Tibial nerve (tissue), 4 donors: Measurements from ENCODE around the gene LMX1B. TPM values are rescaled to one million over a fixed set of nuclear protein-coding genes. Genes with fewer than 3 reads are reported as not detected.

Source experiments
- DNase-seq, 2 donors: peaks; one replicate each; pipeline ENCODE4 v3.0.0-alpha.2; 2019; ENCODE audit warnings: low spot score in 2 of 2
- H3K27ac ChIP-seq, 4 donors: fragments of 200-600 bp; sonication (generic) in 3 of 4; one replicate each; pipeline ENCODE4 v1.5.1; 2017 to 2019; ENCODE audit warnings: mild to moderate bottlenecking in 1 of 4
- H3K27me3 ChIP-seq, 2 donors: fragments of 200-600 bp; sonication (generic) in 1 of 2; one replicate each; pipeline versions ENCODE4 v1.5.1 to v1.6.0; 2017 to 2019
- H3K36me3 ChIP-seq, 3 donors: fragments of 200-600 bp; sonication (generic); one replicate each; pipeline ENCODE4 v1.5.1; 2018 to 2019
- H3K4me1 ChIP-seq, 4 donors: fragments of 200-600 bp; sonication (generic) in 3 of 4; one replicate each; pipeline ENCODE4 v1.5.1; 2017 to 2019
- H3K4me3 ChIP-seq, 4 donors: fragments of 200-600 bp; sonication (generic) in 3 of 4; one replicate each; pipeline ENCODE4 v1.5.1; 2017 to 2019; ENCODE audit warnings: mild to moderate bottlenecking in 1 of 4, moderate library complexity in 1 of 4
- H3K9me3 ChIP-seq, 4 donors: fragments of 200-600 bp; sonication (generic) in 3 of 4; one replicate each; pipeline ENCODE4 v1.5.1; 2017 to 2019
- CTCF ChIP-seq, 5 experiments: fragments of 200-600 bp in 3 of 5; fragments of 450-650 bp in 2 of 5; sonication (generic) in 3 of 5; IDR thresholded peaks; one replicate each; pipeline ENCODE4 v1.5.1; 2016 to 2019; ENCODE audit warnings: antibody characterized with exemption in 5 of 5, mild to moderate bottlenecking in 3 of 5, moderate library complexity in 2 of 5
- EP300 ChIP-seq, 2 donors: sonication (generic); formaldehyde crosslinking; IDR thresholded peaks; one replicate each; pipeline ENCODE4 v1.6.1; 2017; ENCODE audit warnings: antibody characterized with exemption in 2 of 2, mild to moderate bottlenecking in 1 of 2
- POLR2A ChIP-seq, 2 donors: fragments of 450-650 bp; IDR thresholded peaks; one replicate each; pipeline ENCODE4 v1.6.1; 2017; ENCODE audit warnings: antibody characterized with exemption in 2 of 2, mild to moderate bottlenecking in 2 of 2, moderate library complexity in 2 of 2
- WGBS, 2 donors: methylation state at CpG; one replicate each; pipeline ENCODE4 v1.1.5; 2018; 5-methylcytosine and 5-hydroxymethylcytosine counted together
- total RNA-seq, 4 donors: library from RNA; depleted of rRNA; stranded (reverse); fragments of >200 nt; gene quantifications; one replicate each; pipeline ENCODE4 v1.1.0, GENCODE V29; 2016

LMX1B gene
- total RNA-seq, 4 donors from 2014 or later: 0.60 to 1.5 (median 0.78) TPM; not detected in 1

DNA sequence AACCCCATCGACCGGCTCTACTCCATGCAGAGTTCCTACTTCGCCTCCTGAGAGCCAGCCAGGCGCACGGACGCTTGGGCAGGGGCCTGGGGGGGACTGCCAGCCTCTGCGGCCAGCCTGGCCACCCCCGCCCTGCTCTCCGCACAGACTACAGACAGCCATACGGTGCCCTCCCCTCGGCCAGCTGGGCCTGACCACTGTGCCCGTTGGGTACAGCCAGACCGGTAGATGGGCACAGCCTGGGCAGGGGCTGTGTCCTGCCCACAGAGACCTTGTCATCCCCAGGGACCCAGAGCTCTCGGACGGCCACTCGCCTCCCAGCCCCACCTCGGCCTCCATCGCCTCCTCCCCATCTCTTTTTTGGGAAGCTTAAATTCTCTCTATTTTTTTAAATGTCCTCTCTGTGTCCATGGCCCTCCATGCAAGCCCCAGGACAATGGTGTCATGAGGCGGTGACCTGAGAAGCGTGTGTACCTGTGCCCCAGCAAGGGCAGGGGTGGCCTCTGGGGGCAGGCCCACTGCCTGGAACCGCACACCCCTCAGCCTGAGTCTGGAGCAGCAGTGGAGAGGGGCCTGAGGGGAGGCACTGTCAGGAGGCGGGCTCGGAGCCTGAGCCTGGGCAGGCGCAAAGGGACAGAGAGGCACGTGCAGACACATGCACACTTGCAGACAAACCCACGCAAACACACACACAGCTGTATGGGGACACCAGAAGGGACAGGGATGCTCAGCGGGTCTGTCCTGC is 82.8 kb downstream of the LMX1B start:
- H3K27me3 ChIP-seq: peaks cover 0 to 10% of the 10 kb centered on the region in 2 donors
- WGBS, 2 donors: 80 to 81% methylated on average over 26 to 27 of the region's 27 CpGs
- H3K9me3 ChIP-seq: no peaks in the 10 kb centered on the region
- H3K4me1 ChIP-seq: no peaks in the 10 kb centered on the region
- DNase-seq: no peak
- H3K4me3 ChIP-seq: no peak overlapping the region
- TF ChIP-seq POLR2A (IDR thresholded peaks at IDR 0.05) (no peak), CTCF (IDR thresholded peaks at IDR 0.05) (no peak), EP300 (IDR thresholded peaks at IDR 0.05) (no peak)
- no peaks in the 10 kb centered on the region for H3K36me3 ChIP-seq
- no peak overlapping the region for H3K27ac ChIP-seq

- no peak overlapping the region for H3K4me3 ChIP-seq
- WGBS, 2 donors: 88 to 93% methylated on average over 3 of the region's 3 CpGs
- peaks cover 0 to 17% of the 10 kb centered on the region in 2 donors for H3K27me3 ChIP-seq
- H3K36me3 ChIP-seq: no peaks in the 10 kb centered on the region
- no peaks in the 10 kb centered on the region for H3K9me3 ChIP-seq
- no peak for DNase-seq
- H3K4me1 ChIP-seq: no peaks in the 10 kb centered on the region
- TF ChIP-seq EP300 (IDR thresholded peaks at IDR 0.05) (no peak), CTCF (IDR thresholded peaks at IDR 0.05) (no peak), POLR2A (IDR thresholded peaks at IDR 0.05) (no peak)
- no peak overlapping the region for H3K27ac ChIP-seq
These were observed 83.6 kb downstream of the LMX1B start for GRCh38 chr9:126697330-126697729.

DNA sequence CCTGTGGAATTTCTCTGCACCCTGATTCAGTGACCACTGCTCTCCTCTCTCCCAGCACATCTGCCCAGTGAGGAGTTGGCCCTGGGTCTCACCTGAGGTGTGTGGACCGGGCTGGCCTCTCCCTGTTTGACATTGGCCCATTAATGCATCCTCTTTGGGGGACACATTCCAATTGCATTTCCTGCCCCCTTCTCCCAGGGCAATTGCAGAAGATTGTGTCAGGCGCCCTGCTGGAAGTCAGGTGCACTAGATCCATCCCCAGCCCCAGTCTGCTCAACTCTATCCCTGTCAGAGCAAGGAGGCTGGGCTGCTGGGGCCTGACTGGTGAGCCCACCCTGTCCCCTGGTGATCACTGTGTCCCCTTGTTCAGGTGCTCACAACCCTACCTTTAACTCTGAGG is 84.5 kb downstream of the LMX1B start:
- TF ChIP-seq POLR2A (IDR thresholded peaks at IDR 0.05): no peak
- TF ChIP-seq CTCF (IDR thresholded peaks at IDR 0.05): no peak
- TF ChIP-seq EP300 (IDR thresholded peaks at IDR 0.05): no peak
- Histone ChIP-seq H3K4me1 (no peaks in the 10 kb centered on the region), H3K27ac (no peak overlapping the region), H3K36me3 (no peaks in the 10 kb centered on the region), H3K9me3 (no peaks in the 10 kb centered on the region), H3K4me3 (no peak overlapping the region), H3K27me3 (peaks cover 0 to 26% of the 10 kb centered on the region in 2 donors)
- no peak for DNase-seq
- WGBS, 2 donors: 88 to 89% methylated on average over 2 of the region's 2 CpGs

DNA sequence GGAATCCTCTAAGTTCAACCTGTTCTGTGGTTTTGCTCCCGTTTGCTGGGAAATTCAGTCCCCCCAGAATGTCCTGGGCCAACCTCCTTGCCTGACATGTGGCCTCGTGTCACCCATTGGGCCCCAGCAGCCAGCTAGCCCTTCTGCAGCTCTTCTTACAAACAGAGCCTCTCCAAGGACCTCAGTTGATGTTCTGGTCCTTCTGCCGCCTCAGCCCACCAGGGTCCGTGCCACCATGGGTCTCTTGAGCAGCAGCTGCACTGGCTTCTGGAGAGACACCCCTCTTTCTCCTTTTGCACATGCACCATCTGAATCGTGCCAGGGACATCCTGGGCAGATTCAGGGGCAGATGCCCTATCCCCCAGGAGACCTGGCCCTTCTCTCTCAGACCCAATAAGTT is 85.0 kb downstream of the LMX1B start:
- no peaks in the 10 kb centered on the region for H3K4me1 ChIP-seq
- H3K27ac ChIP-seq: no peak overlapping the region
- DNase-seq: no peak
- H3K36me3 ChIP-seq: no peaks in the 10 kb centered on the region
- no peak for TF ChIP-seq EP300 (IDR thresholded peaks at IDR 0.05)
- TF ChIP-seq CTCF (IDR thresholded peaks at IDR 0.05): no peak
- TF ChIP-seq POLR2A (IDR thresholded peaks at IDR 0.05): no peak
- H3K9me3 ChIP-seq: no peaks in the 10 kb centered on the region
- 67 to 77% methylated on average over 5 of the region's 5 CpGs for WGBS, 2 donors
- peaks cover 0 to 31% of the 10 kb centered on the region in 2 donors for H3K27me3 ChIP-seq
- H3K4me3 ChIP-seq: no peak overlapping the region

GRCh38 chr9:126699401-126699881 is 85.7 kb downstream of the LMX1B start:
- Histone ChIP-seq H3K4me1 (peaks cover 0 to under 1% (median 0%) of the 10 kb centered on the region in 4 donors), H3K27me3 (peaks cover 0 to 38% of the 10 kb centered on the region in 2 donors), H3K27ac (no peak overlapping the region), H3K9me3 (no peaks in the 10 kb centered on the region), H3K36me3 (no peaks in the 10 kb centered on the region), H3K4me3 (no peak overlapping the region)
- WGBS, 2 donors: 56 to 69% methylated on average over 4 to 10 of the region's 10 CpGs
- TF ChIP-seq POLR2A (IDR thresholded peaks at IDR 0.05) (no peak), CTCF (IDR thresholded peaks at IDR 0.05) (no peak), EP300 (IDR thresholded peaks at IDR 0.05) (no peak)
- no peak for DNase-seq
